ENCODE measurements around the gene GPR37L1.
"Not testable (repeated sequence)": the region's sequence is repeated elsewhere in the genome, so short reads cannot be mapped to it uniquely, and the experiment has no call there.

Gene GPR37L1

GRCh38 chr1:202088206-202088605 is 34.5 kb upstream of the GPR37L1 start:
- TF ChIP-seq TAF1 (IDR thresholded peaks at IDR 0.05; ENCODE audit: borderline replicate concordance, low read depth, low read length) = no peak
- no peak for TF ChIP-seq POLR2AphosphoS5 (IDR thresholded peaks at IDR 0.05; ENCODE audit: low read depth, low read length)
- no peak for TF ChIP-seq POLR2A (IDR thresholded peaks at IDR 0.05; ENCODE audit: low read depth, low read length)
- no peak for FAIRE-seq

GRCh38 chr1:202090994-202091393 is 31.7 kb upstream of the GPR37L1 start:
- FAIRE-seq (no peak), DNase-seq (ENCODE audit: insufficient read length) (no peak)
- TF ChIP-seq POLR2A (IDR thresholded peaks at IDR 0.05; ENCODE audit: low read depth, low read length) = no peak
- no peak for TF ChIP-seq TAF1 (IDR thresholded peaks at IDR 0.05; ENCODE audit: borderline replicate concordance, low read depth, low read length)
- TF ChIP-seq POLR2AphosphoS5 (IDR thresholded peaks at IDR 0.05; ENCODE audit: low read depth, low read length) = no peak

More at GRCh38 chr1:202088206-202088605, 34.5 kb upstream of the GPR37L1 start:
- no peak for DNase-seq (ENCODE audit: insufficient read length)

GRCh38 chr1:202093858-202094257 is 28.9 kb upstream of the GPR37L1 start:
- TF ChIP-seq POLR2A (IDR thresholded peaks at IDR 0.05; ENCODE audit: low read depth, low read length) (no peak), TAF1 (IDR thresholded peaks at IDR 0.05; ENCODE audit: borderline replicate concordance, low read depth, low read length) (no peak), POLR2AphosphoS5 (IDR thresholded peaks at IDR 0.05; ENCODE audit: low read depth, low read length) (no peak)
- DNase-seq (ENCODE audit: insufficient read length) = no peak
- no peak for FAIRE-seq

DNA sequence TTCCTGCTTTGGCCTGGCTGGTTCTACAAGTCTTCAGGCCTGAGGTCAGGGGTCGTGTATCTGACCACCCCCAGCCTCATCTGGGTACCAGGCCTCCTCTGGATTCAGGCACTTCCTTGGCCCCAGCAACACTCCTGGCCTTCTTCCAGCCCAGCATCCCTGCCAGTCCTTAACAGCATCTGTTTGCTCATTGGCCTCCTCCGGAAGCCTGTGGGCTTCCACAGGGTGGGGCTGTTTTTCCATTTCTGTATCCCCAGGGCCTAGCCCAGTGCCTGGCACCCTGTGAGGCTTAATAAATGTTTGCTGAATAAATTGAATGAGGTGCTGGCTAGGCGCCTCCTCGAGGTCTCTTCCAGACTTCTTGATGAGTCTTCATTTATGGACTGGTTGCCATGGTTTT is 21.5 kb upstream of the GPR37L1 start:
- no peak for DNase-seq (ENCODE audit: insufficient read length)
- no peak for FAIRE-seq
- TF ChIP-seq POLR2AphosphoS5 (IDR thresholded peaks at IDR 0.05; ENCODE audit: low read depth, low read length) (no peak), TAF1 (IDR thresholded peaks at IDR 0.05; ENCODE audit: borderline replicate concordance, low read depth, low read length) (no peak), POLR2A (IDR thresholded peaks at IDR 0.05; ENCODE audit: low read depth, low read length) (no peak)

GRCh38 chr1:202104073-202104472 is 18.6 kb upstream of the GPR37L1 start:
- FAIRE-seq = no peak
- no peak for TF ChIP-seq POLR2AphosphoS5 (IDR thresholded peaks at IDR 0.05; ENCODE audit: low read depth, low read length)
- TF ChIP-seq TAF1 (IDR thresholded peaks at IDR 0.05; ENCODE audit: borderline replicate concordance, low read depth, low read length) = no peak
- TF ChIP-seq POLR2A (IDR thresholded peaks at IDR 0.05; ENCODE audit: low read depth, low read length) = no peak
- no peak for DNase-seq (ENCODE audit: insufficient read length)

- TF ChIP-seq TAF1 (IDR thresholded peaks at IDR 0.05; ENCODE audit: borderline replicate concordance, low read depth, low read length) = no peak
- TF ChIP-seq POLR2AphosphoS5 (IDR thresholded peaks at IDR 0.05; ENCODE audit: low read depth, low read length) = no peak
- TF ChIP-seq POLR2A (IDR thresholded peaks at IDR 0.05; ENCODE audit: low read depth, low read length) = no peak
- no peak for DNase-seq (ENCODE audit: insufficient read length)
- FAIRE-seq = no peak
Observed at GRCh38 chr1:202105571-202106339, 17.0 kb upstream of the GPR37L1 start.

GRCh38 chr1:202106340-202107254 is 16.1 kb upstream of the GPR37L1 start:
- FAIRE-seq (no peak), DNase-seq (ENCODE audit: insufficient read length) (no peak)
- no peak for TF ChIP-seq TAF1 (IDR thresholded peaks at IDR 0.05; ENCODE audit: borderline replicate concordance, low read depth, low read length)
- TF ChIP-seq POLR2A (IDR thresholded peaks at IDR 0.05; ENCODE audit: low read depth, low read length) = no peak
- TF ChIP-seq POLR2AphosphoS5 (IDR thresholded peaks at IDR 0.05; ENCODE audit: low read depth, low read length) = no peak

DNA sequence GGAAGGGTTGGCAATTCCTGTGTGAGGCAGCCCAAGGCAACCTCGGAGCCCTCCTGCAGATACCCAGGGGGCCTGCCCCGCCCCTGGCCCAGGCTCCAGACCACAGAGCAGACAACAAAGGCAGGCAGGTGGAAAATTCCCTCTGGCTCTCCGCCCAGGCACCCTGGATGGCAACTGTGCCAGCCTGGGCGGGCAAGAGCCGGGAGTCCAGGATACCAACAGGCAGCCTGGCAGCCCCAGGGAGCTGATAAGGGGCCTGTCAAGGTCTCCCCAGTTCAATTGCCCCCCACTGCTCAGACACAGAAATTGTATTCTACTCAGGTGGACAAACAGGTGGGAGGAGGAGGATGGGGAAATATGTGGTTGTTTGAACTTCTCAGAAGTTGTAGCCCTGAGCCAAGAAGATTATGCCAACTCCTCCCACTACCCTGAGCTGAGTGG is 15.4 kb upstream of the GPR37L1 start:
- no peak for TF ChIP-seq POLR2A (IDR thresholded peaks at IDR 0.05; ENCODE audit: low read depth, low read length)
- no peak for TF ChIP-seq POLR2AphosphoS5 (IDR thresholded peaks at IDR 0.05; ENCODE audit: low read depth, low read length)
- TF ChIP-seq TAF1 (IDR thresholded peaks at IDR 0.05; ENCODE audit: borderline replicate concordance, low read depth, low read length) = no peak
- FAIRE-seq (no peak), DNase-seq (ENCODE audit: insufficient read length) (no peak)

GRCh38 chr1:202107801-202108731 is 14.7 kb upstream of the GPR37L1 start:
- no peak for FAIRE-seq
- no peak for DNase-seq (ENCODE audit: insufficient read length)
- no peak for TF ChIP-seq POLR2AphosphoS5 (IDR thresholded peaks at IDR 0.05; ENCODE audit: low read depth, low read length)
- no peak for TF ChIP-seq POLR2A (IDR thresholded peaks at IDR 0.05; ENCODE audit: low read depth, low read length)
- TF ChIP-seq TAF1 (IDR thresholded peaks at IDR 0.05; ENCODE audit: borderline replicate concordance, low read depth, low read length) = no peak

DNA sequence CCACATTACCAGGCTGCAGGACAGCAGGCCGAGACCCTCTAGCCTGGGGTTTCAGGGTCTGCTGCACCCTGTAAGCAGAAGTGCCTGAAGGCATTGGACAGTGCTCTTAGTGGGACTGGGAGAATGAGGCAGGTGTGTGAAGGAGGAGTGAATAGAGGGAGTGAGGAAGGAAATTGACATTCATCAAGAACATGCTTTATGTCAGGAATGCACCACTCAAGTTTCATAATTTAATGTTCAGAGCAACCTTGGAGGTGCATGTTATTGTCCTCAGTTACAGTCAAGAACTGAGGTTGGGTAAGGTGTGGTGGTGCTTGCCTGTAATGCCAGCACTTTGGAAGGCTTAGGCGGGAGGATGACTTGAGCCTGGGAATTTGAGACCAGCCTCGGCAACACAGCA is 11.7 kb upstream of the GPR37L1 start:
- DNase-seq (ENCODE audit: insufficient read length) (no peak), FAIRE-seq (no peak)
- TF ChIP-seq TAF1 (IDR thresholded peaks at IDR 0.05; ENCODE audit: borderline replicate concordance, low read depth, low read length) = no peak

- FAIRE-seq; DNase-seq (ENCODE audit: insufficient read length): not testable (repeated sequence)
Observed at GRCh38 chr1:202111589-202111988, 11.1 kb upstream of the GPR37L1 start.

Data from GM12892 (cell line).